GM12878 (cell line): ENCODE measurements around the gene MTMR3. TPM values are rescaled to one million over a fixed set of nuclear protein-coding genes. Genes with fewer than 3 reads are reported as not detected.

Source experiments
- ATAC-seq: fragments of 200-7000 bp; cut with Tn5 transposase; 3 replicates; pipeline ENCODE4 v1.9.1; 2020; ENCODE audit warnings: mild to moderate bottlenecking, moderate library complexity
- BruUV-seq: library from RNA; stranded (reverse); fragments of 400-500 nt; replicated peaks from 2 replicates; lab custom pipeline; 2021; lab: Mats Ljungman, UMichigan
- CTCF ChIA-PET: fragments of 300-600 bp; sonication (Branson Sonifier 250); formaldehyde crosslinking; extraction: SDS; loops from one replicate; lab custom pipeline; 2021; ENCODE audit warnings: inconsistent platforms; lab: Yijun Ruan, JAX
- POLR2A ChIA-PET: fragments of 350-600 bp; formaldehyde crosslinking; extraction: SDS; loops from one replicate; lab custom pipeline; 2021; ENCODE audit warnings: inconsistent platforms; lab: Charles Lee
- RAD21 ChIA-PET: fragments of 300-600 bp; sonication (Branson Sonifier 250); formaldehyde crosslinking; loops from one replicate; lab custom pipeline; 2023; ENCODE audit warnings: antibody characterized with exemption; ENCODE audit not compliant: unreplicated experiment; lab: Charles Lee
- SMC1A ChIA-PET: fragments of 300-600 bp; sonication (Branson Sonifier 250); formaldehyde crosslinking; loops from one replicate; lab custom pipeline; 2023; ENCODE audit not compliant: unreplicated experiment, uncharacterized antibody; lab: Charles Lee
- DNase-seq: peaks from one replicate; pipeline ENCODE4 v3.0.0-alpha.2; 2011; ENCODE audit warnings: low read depth, low spot score
- FAIRE-seq: peaks from 3 replicates; lab custom pipeline; 2011; peaks lifted over from hg19 to GRCh38; lab: Jason Lieb, UNC
- H2AFZ ChIP-seq: 2 replicates; pipeline ENCODE4 v1.6.0; 2011; ENCODE audit warnings: low read depth, low read length, control low read depth; ENCODE audit not compliant: control insufficient read depth
- H3K27ac ChIP-seq: 2 replicates; pipeline ENCODE4 v1.5.1; 2011; ENCODE audit warnings: control low read depth; ENCODE audit not compliant: control insufficient read depth, insufficient read depth
- H3K27me3 ChIP-seq, 2 experiments: replicated peaks in 1 of 2; 2 replicates each; pipeline versions ENCODE4 v1.6.0 to v1.6.1; 2011; ENCODE audit warnings: low read length in 1 of 2; ENCODE audit not compliant: control insufficient read depth in 2 of 2, insufficient read depth in 2 of 2
- H3K36me3 ChIP-seq, 2 experiments: 2 replicates each; pipeline ENCODE4 v1.5.1; 2011; ENCODE audit warnings: low read length in 1 of 2; ENCODE audit not compliant: control insufficient read depth in 2 of 2, insufficient read depth in 2 of 2
- H3K4me1 ChIP-seq: 2 replicates; pipeline ENCODE4 v1.6.1; 2011; ENCODE audit warnings: mild to moderate bottlenecking, low read length, moderate library complexity, mixed read lengths; ENCODE audit not compliant: control insufficient read depth, insufficient read depth
- H3K4me2 ChIP-seq: 2 replicates; pipeline ENCODE4 v1.6.0; 2011; ENCODE audit warnings: control low read depth; ENCODE audit not compliant: control insufficient read depth, insufficient read depth
- H3K4me3 ChIP-seq: fragments of 200-600 bp; sonication (generic); 2 replicates; pipeline ENCODE4 v1.5.1; 2016
- H3K79me2 ChIP-seq: 2 replicates; pipeline ENCODE4 v1.6.0; 2011; ENCODE audit warnings: low read length; ENCODE audit not compliant: control insufficient read depth, insufficient read depth
- H3K9ac ChIP-seq: 2 replicates; pipeline ENCODE4 v1.8.0; 2011; ENCODE audit warnings: low read length, control low read depth, mixed read lengths; ENCODE audit not compliant: control insufficient read depth, insufficient read depth
- H3K9me3 ChIP-seq: replicated peaks from 3 replicates; pipeline ENCODE4 v1.5.1; 2011; ENCODE audit warnings: mild to moderate bottlenecking, low read length; ENCODE audit not compliant: control insufficient read depth, insufficient read depth
- H4K20me1 ChIP-seq: 2 replicates; pipeline ENCODE4 v1.6.0; 2011; ENCODE audit not compliant: control insufficient read depth, insufficient read depth
- BACH1 ChIP-seq: fragments of 450-650 bp; IDR thresholded peaks from 2 replicates; pipeline ENCODE4 v1.6.1; 2017; ENCODE audit warnings: mild to moderate bottlenecking, borderline replicate concordance
- CBX3 ChIP-seq: fragments of 200-600 bp; sonication (generic); IDR thresholded peaks from 2 replicates; pipeline ENCODE4 v1.6.1; 2016; ENCODE audit warnings: low read depth, borderline replicate concordance
- CHD4 ChIP-seq: fragments of 200-600 bp; sonication (generic); IDR thresholded peaks from 2 replicates; pipeline ENCODE4 v1.6.1; 2016; ENCODE audit warnings: mild to moderate bottlenecking
- HDAC6 ChIP-seq: fragments of 200-600 bp; sonication (generic); IDR thresholded peaks from one replicate; pipeline ENCODE4 v1.8.0; 2017; ENCODE audit warnings: antibody characterized with exemption; ENCODE audit not compliant: unreplicated experiment
- IKZF2 ChIP-seq, 2 experiments: fragments of 450-650 bp; IDR thresholded peaks; 2 replicates each; pipeline ENCODE4 v1.6.1; 2017; ENCODE audit warnings: mild to moderate bottlenecking in 2 of 2, moderate library complexity in 2 of 2
- KAT2A ChIP-seq: conservative IDR thresholded peaks from 2 replicates; pipeline ENCODE4 v1.6.1; 2011; ENCODE audit warnings: low read depth, low read length; ENCODE audit not compliant: control insufficient read depth
- MEF2A ChIP-seq: IDR thresholded peaks from 2 replicates; pipeline ENCODE4 v1.6.1; 2011; ENCODE audit warnings: low read depth, mild to moderate bottlenecking, low read length, moderate library complexity; ENCODE audit not compliant: insufficient read depth
- MTA2 ChIP-seq: fragments of 450-650 bp; IDR thresholded peaks from 2 replicates; pipeline ENCODE4 v1.6.1; 2016; ENCODE audit warnings: low read depth, mild to moderate bottlenecking, moderate library complexity
- MYC ChIP-seq: IDR thresholded peaks from 2 replicates; pipeline ENCODE4 v1.6.1; 2011; ENCODE audit warnings: mild to moderate bottlenecking, low read length, moderate library complexity, inconsistent platforms; ENCODE audit not compliant: insufficient read depth, insufficient replicate concordance, insufficient read length, severe bottlenecking
- NFYA ChIP-seq: IDR thresholded peaks from 2 replicates; pipeline ENCODE4 v1.6.1; 2011; ENCODE audit warnings: low read depth, mild to moderate bottlenecking, low read length, improper control_type of control experiment, borderline replicate concordance
- NRF1 ChIP-seq: conservative IDR thresholded peaks from 2 replicates; pipeline ENCODE4 v1.6.1; 2011; ENCODE audit warnings: mild to moderate bottlenecking, low read depth, low read length, improper control_type of control experiment
- RAD21 ChIP-seq: IDR thresholded peaks from 2 replicates; pipeline ENCODE4 v1.6.1; 2011; ENCODE audit warnings: mild to moderate bottlenecking, low read depth, low read length, moderate library complexity; ENCODE audit not compliant: insufficient read depth
- SRF ChIP-seq, 2 experiments: IDR thresholded peaks; 2 replicates each; pipeline ENCODE4 v1.6.1; 2011; ENCODE audit warnings: low read depth in 2 of 2, low read length in 2 of 2, mild to moderate bottlenecking in 1 of 2, moderate library complexity in 1 of 2
- ZSCAN29 ChIP-seq: fragments of 450-650 bp; IDR thresholded peaks from 2 replicates; pipeline ENCODE4 v1.6.1; 2017; ENCODE audit warnings: mild to moderate bottlenecking, moderate library complexity
- WGBS: methylation state at CpG from one replicate; pipeline ENCODE4 v1.1.6; 2016; ENCODE audit warnings: low lambda C conversion rate; ENCODE audit not compliant: insufficient replicate concordance, insufficient coverage; ENCODE audit errors: missing lambda C conversion rate; 5-methylcytosine and 5-hydroxymethylcytosine counted together
- in situ Hi-C: fragments of 300-500 bp; cut with MboI; formaldehyde crosslinking; loops from 9 replicates; pipeline ENCODE4 v1.14.3; 2018; ENCODE audit warnings: mixed read lengths
- intact Hi-C: fragments of 100-400 bp; cut with micrococcal nuclease; formaldehyde crosslinking; loops from one replicate; pipeline ENCODE4 v1.14.2; 2022; ENCODE audit not compliant: unreplicated experiment
- polyA plus RNA-seq, 11 experiments: library from polyadenylated mRNA; depleted of rRNA in 4 of 11; unstranded in 6 of 11; stranded (reverse) in 5 of 11; fragments of >200 nt; fragmentation: Nextera tagmentation in 4 of 11; fragmentation: Illumina TruSeq in 1 of 11; extraction: Ambion mirVana in 4 of 11; extraction: Trizol in 1 of 11; gene quantifications; 1 replicate in 1 of 11; 2 replicates in 10 of 11; pipeline versions ENCODE4 v1.2.1 to v1.2.3, GENCODE V29; 2011 to 2016; ENCODE audit warnings: inconsistent platforms in 2 of 11, missing spikeins in 2 of 11, low read depth in 1 of 11
- total RNA-seq, 4 experiments: library from RNA; depleted of rRNA in 3 of 4; stranded (reverse); fragments of >200 nt in 3 of 4; fragmentation: Illumina TruSeq in 1 of 4; extraction: Trizol in 1 of 4; gene quantifications; 2 replicates each; pipeline versions ENCODE4 v1.2.1 to v1.2.3, GENCODE V29; 2013 to 2021

Gene MTMR3
- total and polyA plus RNA-seq, 10 of the 15 experiments (the other 5 are each of a cell fraction or from before 2014, with no cell fraction given) = 1.4 to 23.7 (median 10.6) TPM

DNA sequence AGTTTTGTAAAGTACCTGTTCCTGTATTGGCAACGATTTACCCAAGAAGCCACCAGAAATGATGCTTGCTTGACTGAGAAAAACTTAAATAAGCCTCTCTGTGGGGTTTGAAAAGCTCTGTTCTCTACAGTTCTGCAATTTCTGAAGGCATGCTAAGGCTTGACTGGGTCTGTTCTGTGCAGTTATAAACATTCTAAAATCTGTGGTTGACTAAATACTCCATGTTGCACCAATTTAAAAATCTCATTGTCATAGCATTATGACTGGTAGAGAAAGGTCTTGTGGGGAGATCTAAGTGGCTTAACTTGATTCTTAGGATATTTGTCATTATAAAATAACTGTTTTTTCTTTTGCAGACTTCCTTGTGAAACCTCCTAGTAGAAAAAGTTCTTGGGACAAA is 73.7 kb downstream of the MTMR3 start (continued):
- TF ChIP-seq NFYA = no peak

DNA sequence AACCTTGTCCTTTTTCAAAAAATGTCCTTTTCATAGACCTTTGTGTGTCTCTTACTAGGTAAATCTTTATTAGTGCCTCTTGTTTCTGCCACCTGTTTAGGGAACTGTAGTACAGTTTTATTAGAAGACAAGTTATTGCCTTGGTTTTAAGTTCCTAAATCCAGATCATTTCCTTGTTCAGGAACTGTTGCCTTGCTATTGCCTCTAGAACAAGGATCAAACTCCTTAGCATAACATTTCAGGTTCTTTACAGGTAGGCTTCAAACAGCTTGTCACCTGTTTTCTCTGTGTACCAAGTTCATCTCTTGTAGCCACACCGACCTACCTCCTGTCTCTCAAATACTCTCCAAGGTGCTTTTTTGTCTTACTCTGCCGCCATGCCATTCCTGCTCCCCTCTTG is 75.2 kb downstream of the MTMR3 start:
- ChIA-PET CTCF (interaction anchor here (1.1 kb wide), 1 partner anchor 131 kb away, joined by 3 read pairs; no protein-coding TSS in a partner anchor), POLR2A (no interaction called here), SMC1A (no interaction called here), RAD21 (no interaction called here)
- intact Hi-C loops = no loop called here
- ATAC-seq (no peak), FAIRE-seq (peak; percentile 65), DNase-seq (no peak)
- Histone ChIP-seq H3K4me2 (no peak overlapping the region), H2AFZ (no peak overlapping the region), H3K4me3 (no peak overlapping the region), H3K36me3 (no peaks in the 10 kb centered on the region; a peak in 1 of 4 replicates), H4K20me1 (no peaks in the 10 kb centered on the region), H3K4me1 (no peaks in the 10 kb centered on the region), H3K9ac (no peak overlapping the region), H3K27me3 (no peaks in the 10 kb centered on the region), H3K9me3 (no peaks in the 10 kb centered on the region), H3K79me2 (no peaks in the 10 kb centered on the region), H3K27ac (no peak overlapping the region)
- TF ChIP-seq MYC (no peak), HDAC6 (no peak), NRF1 (no peak), ZSCAN29 (no peak), RAD21 (no peak), IKZF2 (IDR thresholded peaks at IDR 0.05) (no peak), MEF2A (no peak), CHD4 (no peak), CBX3 (no peak), BACH1 (no peak), KAT2A (no peak), MTA2 (no peak), SRF (IDR thresholded peaks at IDR 0.05; ENCODE audit: low read depth in 2 of 2, low read length in 2 of 2) (no peak)
- in situ Hi-C loops = no loop called here
- 100% methylated on average over 2 of the region's 2 CpGs for WGBS
- no TSS peak for BruUV-seq
